H1 (cell line): ENCODE measurements around the gene DCN.

Source experiments
- ATF3 ChIP-seq: IDR thresholded peaks from 2 replicates; pipeline ENCODE4 v1.6.1; 2011; ENCODE audit warnings: low read depth, mild to moderate bottlenecking, low read length; ENCODE audit not compliant: insufficient read depth
- EGR1 ChIP-seq: IDR thresholded peaks from 2 replicates; pipeline ENCODE4 v1.6.1; 2011; ENCODE audit warnings: low read depth, low read length, borderline replicate concordance
- EZH2 ChIP-seq: fragments of 200-600 bp; sonication (generic); IDR thresholded peaks from 2 replicates; pipeline ENCODE4 v1.7.1; 2012; ENCODE audit warnings: low read depth, mild to moderate bottlenecking, moderate library complexity, low read length, inconsistent platforms; ENCODE audit not compliant: severe bottlenecking
- GTF2F1 ChIP-seq: IDR thresholded peaks from 2 replicates; pipeline ENCODE4 v1.6.1; 2012; ENCODE audit warnings: low read depth, low read length, improper control_type of control experiment, borderline replicate concordance
- JUND ChIP-seq: IDR thresholded peaks from 2 replicates; pipeline ENCODE4 v1.6.1; 2011; ENCODE audit warnings: mild to moderate bottlenecking, improper control_type of control experiment, low read length
- KDM1A ChIP-seq: fragments of 200-600, 300-600 bp; sonication (generic); IDR thresholded peaks from 2 replicates; pipeline ENCODE4 v1.7.1; 2016; ENCODE audit warnings: mild to moderate bottlenecking, low read length, borderline replicate concordance
- KDM5A ChIP-seq: fragments of 200-600 bp; IDR thresholded peaks from 2 replicates; pipeline ENCODE4 v1.7.1; 2012; ENCODE audit warnings: mild to moderate bottlenecking, low read length, inconsistent platforms, mixed read lengths
- POLR2A ChIP-seq, 2 experiments: IDR thresholded peaks; 1 replicate in 1 of 2; 2 replicates in 1 of 2; pipeline ENCODE4 v1.6.1; 2011; ENCODE audit warnings: low read depth in 2 of 2, low read length in 2 of 2, mild to moderate bottlenecking in 2 of 2; ENCODE audit errors: control extremely low read depth in 1 of 2
- SIN3A ChIP-seq, 2 experiments: IDR thresholded peaks in 1 of 2; conservative IDR thresholded peaks in 1 of 2; 2 replicates each; pipeline ENCODE4 v1.6.1; 2011 to 2012; ENCODE audit warnings: low read length in 2 of 2, improper control_type of control experiment in 1 of 2, low read depth in 1 of 2, mild to moderate bottlenecking in 1 of 2
- SP2 ChIP-seq: IDR thresholded peaks from 2 replicates; pipeline ENCODE4 v1.6.1; 2012; ENCODE audit warnings: mild to moderate bottlenecking, low read length, inconsistent platforms
- TF ChIP-seq, protein P1 (sequence below), 3 experiments: IDR thresholded peaks; 1 replicate in 2 of 3; 2 replicates in 1 of 3; pipeline versions ENCODE4 v1.5.1 to v1.6.1; 2011; ENCODE audit warnings: low read length in 3 of 3, mild to moderate bottlenecking in 3 of 3, inconsistent platforms in 2 of 3, low read depth in 1 of 3, moderate library complexity in 1 of 3; ENCODE audit not compliant: insufficient read depth in 1 of 3; ENCODE audit errors: control extremely low read depth in 1 of 3
- TF ChIP-seq, protein P2 (sequence below): IDR thresholded peaks from 2 replicates; pipeline ENCODE4 v1.6.1; 2012; ENCODE audit warnings: inconsistent platforms

DNA sequence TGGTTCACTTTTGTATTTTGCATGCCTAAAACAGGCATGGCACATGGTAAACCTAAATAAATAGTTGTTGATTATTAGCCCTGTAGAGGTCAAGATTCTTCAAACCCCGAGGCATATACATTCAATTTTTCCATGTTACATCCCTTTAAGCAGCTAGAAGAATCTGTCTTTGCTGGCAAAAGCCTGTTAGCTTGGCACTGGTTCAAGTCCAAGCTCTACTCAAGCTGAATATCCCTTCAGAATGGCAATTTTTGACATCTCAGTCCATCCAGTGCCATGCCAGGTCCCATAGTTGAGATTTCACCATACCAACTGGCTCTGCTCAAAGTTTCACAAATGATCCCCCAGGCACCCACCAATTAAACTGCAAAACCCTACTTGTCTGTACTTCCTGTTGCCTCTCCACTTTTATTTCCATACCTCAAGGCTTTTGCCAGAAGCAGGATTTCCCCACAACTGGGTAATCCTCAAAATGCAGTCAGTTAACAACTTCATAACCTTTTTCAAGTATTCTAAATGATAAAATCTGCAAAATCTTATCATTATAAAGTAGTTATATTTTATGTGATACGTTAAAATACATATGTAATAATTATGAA, 9.0 kb upstream of the DCN start:
- TF ChIP-seq, protein P1, sequence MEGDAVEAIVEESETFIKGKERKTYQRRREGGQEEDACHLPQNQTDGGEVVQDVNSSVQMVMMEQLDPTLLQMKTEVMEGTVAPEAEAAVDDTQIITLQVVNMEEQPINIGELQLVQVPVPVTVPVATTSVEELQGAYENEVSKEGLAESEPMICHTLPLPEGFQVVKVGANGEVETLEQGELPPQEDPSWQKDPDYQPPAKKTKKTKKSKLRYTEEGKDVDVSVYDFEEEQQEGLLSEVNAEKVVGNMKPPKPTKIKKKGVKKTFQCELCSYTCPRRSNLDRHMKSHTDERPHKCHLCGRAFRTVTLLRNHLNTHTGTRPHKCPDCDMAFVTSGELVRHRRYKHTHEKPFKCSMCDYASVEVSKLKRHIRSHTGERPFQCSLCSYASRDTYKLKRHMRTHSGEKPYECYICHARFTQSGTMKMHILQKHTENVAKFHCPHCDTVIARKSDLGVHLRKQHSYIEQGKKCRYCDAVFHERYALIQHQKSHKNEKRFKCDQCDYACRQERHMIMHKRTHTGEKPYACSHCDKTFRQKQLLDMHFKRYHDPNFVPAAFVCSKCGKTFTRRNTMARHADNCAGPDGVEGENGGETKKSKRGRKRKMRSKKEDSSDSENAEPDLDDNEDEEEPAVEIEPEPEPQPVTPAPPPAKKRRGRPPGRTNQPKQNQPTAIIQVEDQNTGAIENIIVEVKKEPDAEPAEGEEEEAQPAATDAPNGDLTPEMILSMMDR (IDR thresholded peaks at IDR 0.05; ENCODE audit: control extremely low read depth in 1 of 3, insufficient read depth in 1 of 3, low read depth in 1 of 3, low read length in 3 of 3), result no peak
- TF ChIP-seq POLR2A (IDR thresholded peaks at IDR 0.05; ENCODE audit: control extremely low read depth in 1 of 2, low read depth in 2 of 2, low read length in 2 of 2), result no peak
- TF ChIP-seq, protein P2, sequence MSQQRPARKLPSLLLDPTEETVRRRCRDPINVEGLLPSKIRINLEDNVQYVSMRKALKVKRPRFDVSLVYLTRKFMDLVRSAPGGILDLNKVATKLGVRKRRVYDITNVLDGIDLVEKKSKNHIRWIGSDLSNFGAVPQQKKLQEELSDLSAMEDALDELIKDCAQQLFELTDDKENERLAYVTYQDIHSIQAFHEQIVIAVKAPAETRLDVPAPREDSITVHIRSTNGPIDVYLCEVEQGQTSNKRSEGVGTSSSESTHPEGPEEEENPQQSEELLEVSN, result no peak
- TF ChIP-seq SP2, result no peak
- TF ChIP-seq KDM1A, result no peak
- TF ChIP-seq ATF3, result no peak
- TF ChIP-seq GTF2F1, result no peak
- TF ChIP-seq KDM5A, result no peak
- no peak for TF ChIP-seq EZH2
- TF ChIP-seq SIN3A (conservative IDR thresholded peaks at IDR 0.05 in 1 of 2, IDR thresholded peaks at IDR 0.05 in 1 of 2; ENCODE audit: low read depth in 1 of 2, low read length in 2 of 2), result no peak
- TF ChIP-seq EGR1, result no peak
- no peak for TF ChIP-seq JUND
